Endothelial cell (in vitro differentiated cells): ENCODE measurements around the gene TMC3. TPM values are rescaled to one million over a fixed set of nuclear protein-coding genes. Genes with fewer than 3 reads are reported as not detected.
"Not testable (repeated sequence)": the region's sequence is repeated elsewhere in the genome, so short reads cannot be mapped to it uniquely, and the experiment has no call there.

Experiments used
- DNase-seq: peaks from one replicate; pipeline ENCODE4 v3.0.0; 2021; ENCODE audit warnings: low spot score
- H3K27ac Mint-ChIP-seq: one replicate; pipeline ENCODE4 v1.8.0; 2021; ENCODE audit warnings: mixed read lengths, inconsistent platforms; ENCODE audit not compliant: unreplicated experiment
- H3K27me3 Mint-ChIP-seq: one replicate; pipeline ENCODE4 v1.8.0; 2021; ENCODE audit warnings: mild to moderate bottlenecking, moderate library complexity, mixed read lengths, inconsistent platforms; ENCODE audit not compliant: unreplicated experiment
- H3K36me3 Mint-ChIP-seq: one replicate; pipeline ENCODE4 v1.8.0; 2021; ENCODE audit warnings: mild to moderate bottlenecking, low read depth, mixed read lengths, inconsistent platforms; ENCODE audit not compliant: unreplicated experiment
- H3K4me1 Mint-ChIP-seq: one replicate; pipeline ENCODE4 v1.8.0; 2021; ENCODE audit warnings: mild to moderate bottlenecking, mixed read lengths, inconsistent platforms; ENCODE audit not compliant: unreplicated experiment
- H3K4me3 Mint-ChIP-seq: one replicate; pipeline ENCODE4 v1.8.0; 2021; ENCODE audit warnings: mild to moderate bottlenecking, mixed read lengths, inconsistent platforms; ENCODE audit not compliant: unreplicated experiment
- H3K9me3 Mint-ChIP-seq: one replicate; pipeline ENCODE4 v1.8.0; 2021; ENCODE audit warnings: mixed read lengths, inconsistent platforms; ENCODE audit not compliant: unreplicated experiment
- total RNA-seq: library from RNA; stranded (reverse); fragmentation: NEBNext Ultra II Directional; extraction: Animal tissue kit (Norgen Biotek cat#: 25700); gene quantifications from one replicate; pipeline ENCODE4 v1.2.1, GENCODE V29; 2021; ENCODE audit not compliant: unreplicated experiment
- TF ChIP-seq, protein P1 (sequence below): fragments of 200-600 bp; sonication (generic); IDR thresholded peaks from one replicate; pipeline ENCODE4 v1.5.0; 2021; ENCODE audit warnings: antibody characterized with exemption; ENCODE audit not compliant: unreplicated experiment

The TMC3 gene
- total RNA-seq, 1 donor from 2014 or later, result not detected

DNA sequence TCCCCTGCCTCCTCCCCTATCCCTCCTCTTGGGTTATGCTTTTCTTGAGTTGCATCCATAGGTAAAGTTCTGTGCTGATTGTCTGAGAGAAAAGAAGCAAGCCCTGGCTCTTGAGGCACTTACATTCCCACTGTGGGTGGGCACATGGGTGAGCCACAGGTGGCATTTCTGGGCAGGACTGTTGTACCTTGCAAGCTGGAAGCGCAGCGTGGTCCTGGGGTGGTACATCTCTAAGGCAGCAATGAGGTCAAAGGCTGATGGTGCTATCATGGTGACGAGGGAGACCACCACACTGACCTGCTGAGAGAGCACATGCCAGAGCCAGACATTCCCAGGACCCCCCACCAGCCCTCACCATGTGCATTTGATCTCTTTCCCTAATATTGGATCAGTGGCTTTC, 24.7 kb downstream of the TMC3 start:
- TF ChIP-seq, protein P1, sequence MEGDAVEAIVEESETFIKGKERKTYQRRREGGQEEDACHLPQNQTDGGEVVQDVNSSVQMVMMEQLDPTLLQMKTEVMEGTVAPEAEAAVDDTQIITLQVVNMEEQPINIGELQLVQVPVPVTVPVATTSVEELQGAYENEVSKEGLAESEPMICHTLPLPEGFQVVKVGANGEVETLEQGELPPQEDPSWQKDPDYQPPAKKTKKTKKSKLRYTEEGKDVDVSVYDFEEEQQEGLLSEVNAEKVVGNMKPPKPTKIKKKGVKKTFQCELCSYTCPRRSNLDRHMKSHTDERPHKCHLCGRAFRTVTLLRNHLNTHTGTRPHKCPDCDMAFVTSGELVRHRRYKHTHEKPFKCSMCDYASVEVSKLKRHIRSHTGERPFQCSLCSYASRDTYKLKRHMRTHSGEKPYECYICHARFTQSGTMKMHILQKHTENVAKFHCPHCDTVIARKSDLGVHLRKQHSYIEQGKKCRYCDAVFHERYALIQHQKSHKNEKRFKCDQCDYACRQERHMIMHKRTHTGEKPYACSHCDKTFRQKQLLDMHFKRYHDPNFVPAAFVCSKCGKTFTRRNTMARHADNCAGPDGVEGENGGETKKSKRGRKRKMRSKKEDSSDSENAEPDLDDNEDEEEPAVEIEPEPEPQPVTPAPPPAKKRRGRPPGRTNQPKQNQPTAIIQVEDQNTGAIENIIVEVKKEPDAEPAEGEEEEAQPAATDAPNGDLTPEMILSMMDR, result no peak
- Mint-ChIP-seq H3K4me1 (no peaks in the 10 kb centered on the region), H3K27me3 (peaks cover 3% of the 10 kb centered on the region), H3K4me3 (no peak overlapping the region), H3K9me3 (no peaks in the 10 kb centered on the region), H3K36me3 (no peaks in the 10 kb centered on the region), H3K27ac (no peak overlapping the region)
- no peak for DNase-seq

DNA sequence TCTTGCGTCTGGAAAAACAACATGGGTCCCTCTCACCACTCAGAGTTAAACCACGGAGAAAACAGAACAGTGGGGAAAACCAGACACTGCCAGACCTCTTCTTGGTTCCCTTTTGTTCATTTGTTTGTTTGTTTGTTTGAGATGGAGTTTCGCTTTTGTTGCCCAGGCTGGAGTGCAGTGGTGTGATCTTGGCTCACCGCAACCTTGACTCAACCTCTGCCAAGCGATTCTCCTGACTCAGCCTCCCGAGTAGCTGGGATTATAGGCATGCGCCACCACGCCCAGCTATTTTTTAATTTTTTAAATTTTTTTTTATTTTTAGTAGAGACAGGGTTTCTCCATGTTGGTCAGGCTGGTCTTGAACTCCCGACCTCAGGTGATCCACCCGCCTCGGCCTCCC, 25.3 kb downstream of the TMC3 start:
- not testable (repeated sequence) for DNase-seq, H3K4me3 Mint-ChIP-seq, H3K36me3 Mint-ChIP-seq, H3K27ac Mint-ChIP-seq, H3K27me3 Mint-ChIP-seq, H3K9me3 Mint-ChIP-seq, H3K4me1 Mint-ChIP-seq

DNA sequence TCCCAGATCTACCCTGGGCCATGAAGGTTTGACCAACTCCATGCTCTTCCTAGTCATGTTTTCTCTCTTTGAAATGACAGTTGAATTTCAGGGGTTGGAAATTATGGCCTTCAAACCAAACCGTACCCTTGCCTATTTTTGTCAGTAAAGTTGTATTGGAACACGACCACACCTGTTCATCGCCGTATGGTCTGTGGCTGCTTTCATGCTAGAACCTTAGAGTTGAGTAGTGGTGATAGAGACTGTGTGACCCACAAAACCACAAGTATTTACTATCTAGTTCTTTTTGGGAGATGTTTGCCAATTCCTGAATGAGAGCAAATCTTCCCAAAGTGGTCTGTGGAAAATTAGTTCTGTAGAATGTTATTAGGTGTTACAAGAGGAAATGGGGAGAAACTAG, 26.1 kb downstream of the TMC3 start:
- Mint-ChIP-seq H3K4me3 (no peak overlapping the region), H3K9me3 (no peaks in the 10 kb centered on the region), H3K36me3 (no peaks in the 10 kb centered on the region), H3K27me3 (peaks cover 3% of the 10 kb centered on the region), H3K27ac (no peak overlapping the region), H3K4me1 (no peaks in the 10 kb centered on the region)
- TF ChIP-seq, protein P1, result no peak
- no peak for DNase-seq

DNA sequence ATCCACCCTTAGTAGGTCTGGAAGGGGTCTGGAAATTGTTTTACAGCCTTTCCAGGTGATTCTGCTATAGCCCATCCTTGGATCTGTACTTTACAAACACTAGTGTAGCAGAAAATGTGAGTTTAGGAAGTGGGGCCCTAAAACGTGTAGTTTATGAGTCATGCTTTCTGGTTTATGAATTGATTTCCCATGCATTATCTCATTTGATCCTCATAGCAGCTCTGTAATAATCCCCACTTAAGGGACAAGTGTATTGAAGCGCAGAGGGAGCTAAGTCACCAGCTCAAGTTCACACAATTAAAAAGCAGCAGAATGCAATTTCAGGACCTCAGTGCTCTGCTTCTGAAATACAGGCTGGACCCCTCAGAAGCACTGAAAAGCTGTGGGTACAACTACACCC, 27.4 kb downstream of the TMC3 start:
- H3K27ac Mint-ChIP-seq, result no peak overlapping the region
- peaks cover 3% of the 10 kb centered on the region for H3K27me3 Mint-ChIP-seq
- H3K4me3 Mint-ChIP-seq, result no peak overlapping the region
- H3K4me1 Mint-ChIP-seq, result no peaks in the 10 kb centered on the region
- DNase-seq, result no peak
- TF ChIP-seq, protein P1, result no peak
- no peaks in the 10 kb centered on the region for H3K36me3 Mint-ChIP-seq
- no peaks in the 10 kb centered on the region for H3K9me3 Mint-ChIP-seq

DNA sequence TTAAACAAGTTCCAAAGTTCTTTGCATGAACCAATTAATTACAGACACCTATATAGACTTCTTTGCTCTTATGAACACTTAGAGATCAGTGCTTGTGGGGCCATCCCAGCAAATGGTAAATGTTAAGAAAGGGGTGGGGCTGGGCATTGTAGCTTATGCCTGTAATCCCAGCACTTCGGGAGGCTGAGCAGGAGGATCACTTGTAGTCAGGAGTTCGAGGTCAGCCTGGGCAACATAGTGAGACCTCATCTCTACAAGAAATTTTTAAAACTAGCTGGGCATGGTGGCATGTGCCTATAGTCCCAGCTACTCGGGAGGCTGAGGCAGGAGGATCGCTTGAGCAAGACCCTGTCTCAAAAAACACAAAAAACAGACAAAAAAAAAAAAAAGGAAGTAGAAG, 30.6 kb downstream of the TMC3 start:
- no peaks in the 10 kb centered on the region for H3K9me3 Mint-ChIP-seq
- no peaks in the 10 kb centered on the region for H3K4me1 Mint-ChIP-seq
- TF ChIP-seq, protein P1, result no peak
- H3K4me3 Mint-ChIP-seq, result no peak overlapping the region
- H3K27ac Mint-ChIP-seq, result no peak overlapping the region
- H3K36me3 Mint-ChIP-seq, result no peaks in the 10 kb centered on the region
- peaks cover 3% of the 10 kb centered on the region for H3K27me3 Mint-ChIP-seq
- no peak for DNase-seq

DNA sequence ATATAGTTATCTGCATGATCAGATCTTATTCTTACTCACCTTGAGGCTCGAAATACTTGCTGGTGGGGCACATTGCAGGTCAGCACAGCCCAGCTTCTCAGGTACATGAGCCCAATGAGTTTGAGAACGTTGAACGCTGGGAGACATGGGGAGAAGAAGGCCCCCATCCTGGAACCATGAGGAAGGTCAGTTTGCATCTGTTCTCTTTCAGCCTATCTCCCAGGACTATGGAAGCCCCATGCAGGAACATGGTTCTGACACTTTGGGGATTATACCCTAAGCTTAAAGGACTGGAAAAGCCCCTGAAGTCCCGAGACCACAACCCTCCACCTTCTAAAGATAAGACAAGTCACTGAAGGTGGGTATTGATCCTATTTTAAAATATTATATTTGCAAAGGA, 32.7 kb downstream of the TMC3 start:
- Mint-ChIP-seq H3K36me3 (no peaks in the 10 kb centered on the region), H3K27me3 (no peaks in the 10 kb centered on the region), H3K4me1 (peaks cover 4% of the 10 kb centered on the region), H3K9me3 (no peaks in the 10 kb centered on the region), H3K27ac (no peak overlapping the region), H3K4me3 (no peak overlapping the region)
- no peak for DNase-seq
- TF ChIP-seq, protein P1, result no peak
